Endothelial cell of umbilical vein (primary cell): ENCODE data around the gene CGNL1. TPM values are rescaled to one million over a fixed set of nuclear protein-coding genes. Genes with fewer than 3 reads are reported as not detected.

Source experiments
- BruUV-seq: library from RNA; stranded (reverse); fragments of 400-500 nt; replicated peaks from 2 replicates; lab custom pipeline; 2021; lab: Mats Ljungman, UMichigan
- CTCF ChIA-PET: fragments of 300-600, 350-600 bp; sonication (Branson Sonifier 250); formaldehyde crosslinking; loops from one replicate; lab custom pipeline; 2021; ENCODE audit warnings: antibody characterized with exemption, inconsistent platforms; lab: Charles Lee
- POLR2A ChIA-PET: fragments of 300-600, 350-600 bp; sonication (Branson Sonifier 250); formaldehyde crosslinking; loops from one replicate; lab custom pipeline; 2021; ENCODE audit warnings: antibody characterized with exemption, inconsistent platforms; lab: Charles Lee
- DNase-seq: peaks from one replicate; pipeline ENCODE4 v3.0.0-alpha.2; 2011; ENCODE audit warnings: low read depth, low spot score
- FAIRE-seq: peaks from 2 replicates; lab custom pipeline; 2011; peaks lifted over from hg19 to GRCh38; lab: Jason Lieb, UNC
- H2AFZ ChIP-seq: 2 replicates; pipeline ENCODE4 v1.6.0; 2012; ENCODE audit warnings: low read depth, low read length, control low read depth, inconsistent platforms
- H3K27ac ChIP-seq: 2 replicates; pipeline ENCODE4 v1.5.1; 2011; ENCODE audit warnings: low read depth, mild to moderate bottlenecking, control low read depth, low read length, moderate library complexity; ENCODE audit not compliant: insufficient read depth
- H3K27me3 ChIP-seq, 2 experiments: 2 replicates each; pipeline versions ENCODE4 v1.6.0 to v1.6.1; 2011; ENCODE audit warnings: low read length in 2 of 2, mixed read lengths in 1 of 2; ENCODE audit not compliant: control insufficient read depth in 2 of 2, insufficient read depth in 2 of 2
- H3K36me3 ChIP-seq, 2 experiments: 2 replicates in 1 of 2; 3 replicates in 1 of 2; pipeline ENCODE4 v1.5.1; 2011; ENCODE audit warnings: low read length in 2 of 2, mild to moderate bottlenecking in 1 of 2, moderate library complexity in 1 of 2; ENCODE audit not compliant: control insufficient read depth in 2 of 2, insufficient read depth in 2 of 2; ENCODE audit errors: extremely low read depth in 1 of 2
- H3K4me1 ChIP-seq: 3 replicates; pipeline ENCODE4 v1.5.1; 2011; ENCODE audit warnings: mild to moderate bottlenecking, low read length; ENCODE audit not compliant: control insufficient read depth, insufficient read depth; ENCODE audit errors: extremely low read depth
- H3K4me2 ChIP-seq: 2 replicates; pipeline ENCODE4 v1.6.1; 2011; ENCODE audit warnings: low read length, control low read depth, mixed read lengths; ENCODE audit not compliant: insufficient read depth
- H3K4me3 ChIP-seq, 3 experiments: fragments of 200-600 bp in 1 of 3; sonication (generic), shearing (Covaris generic) in 1 of 3; replicated peaks in 1 of 3; 2 replicates each; pipeline ENCODE4 v1.5.1; 2011 to 2016; ENCODE audit warnings: control low read depth in 3 of 3, low read length in 3 of 3, mild to moderate bottlenecking in 2 of 3, inconsistent platforms in 1 of 3, low read depth in 1 of 3, moderate library complexity in 1 of 3; ENCODE audit not compliant: insufficient read depth in 1 of 3
- H3K79me2 ChIP-seq: 2 replicates; pipeline ENCODE4 v1.6.0; 2012; ENCODE audit warnings: low read length, inconsistent platforms; ENCODE audit not compliant: control insufficient read depth, insufficient read depth
- H3K9ac ChIP-seq: replicated peaks from 2 replicates; pipeline ENCODE3; 2011; ENCODE audit warnings: low read length, control low read depth; ENCODE audit not compliant: insufficient read depth; ENCODE audit errors: extremely low read depth
- H3K9me1 ChIP-seq: replicated peaks from 3 replicates; pipeline ENCODE4 v1.6.0; 2011; ENCODE audit warnings: mild to moderate bottlenecking, low read length; ENCODE audit not compliant: control insufficient read depth, insufficient read depth; ENCODE audit errors: extremely low read depth
- H3K9me3 ChIP-seq: replicated peaks from 2 replicates; pipeline ENCODE4 v1.5.1; 2012; ENCODE audit warnings: low read length, inconsistent platforms; ENCODE audit not compliant: control insufficient read depth, insufficient read depth
- H4K20me1 ChIP-seq: replicated peaks from 2 replicates; pipeline ENCODE3; 2011; ENCODE audit warnings: mild to moderate bottlenecking, low read length; ENCODE audit not compliant: control insufficient read depth, insufficient read depth; ENCODE audit errors: extremely low read depth
- CTCF ChIP-seq, 2 donors: IDR thresholded peaks; 1 replicate in 1 of 2; 2 replicates in 1 of 2; pipeline ENCODE4 v1.5.1; 2011; ENCODE audit warnings: low read length in 2 of 2, mild to moderate bottlenecking in 2 of 2, moderate library complexity in 2 of 2, control low read depth in 1 of 2, inconsistent platforms in 1 of 2, low read depth in 1 of 2; ENCODE audit not compliant: insufficient read depth in 1 of 2; ENCODE audit errors: extremely low read depth in 1 of 2
- EZH2 ChIP-seq: IDR thresholded peaks from 2 replicates; pipeline ENCODE4 v1.6.1; 2012; ENCODE audit warnings: borderline replicate concordance, low read depth, mild to moderate bottlenecking, moderate library complexity, low read length, inconsistent platforms; ENCODE audit not compliant: severe bottlenecking
- FOS ChIP-seq: IDR thresholded peaks from 2 replicates; pipeline ENCODE4 v1.6.1; 2011; ENCODE audit warnings: mild to moderate bottlenecking, low read length, moderate library complexity, borderline replicate concordance; ENCODE audit not compliant: insufficient read depth
- GATA2 ChIP-seq: IDR thresholded peaks from 2 replicates; pipeline ENCODE4 v1.7.0; 2011; ENCODE audit warnings: low read depth, mild to moderate bottlenecking, moderate library complexity, mixed read lengths, low read length; ENCODE audit not compliant: insufficient read length, insufficient read depth
- JUN ChIP-seq: IDR thresholded peaks from 2 replicates; pipeline ENCODE4 v1.6.1; 2011; ENCODE audit warnings: borderline replicate concordance, low read depth; ENCODE audit not compliant: insufficient read length, insufficient read depth
- MAX ChIP-seq: IDR thresholded peaks from 2 replicates; pipeline ENCODE4 v1.6.1; 2011; ENCODE audit not compliant: insufficient read depth, insufficient read length
- MYC ChIP-seq: IDR thresholded peaks from one replicate; pipeline ENCODE4 v1.6.1; 2011; ENCODE audit warnings: mild to moderate bottlenecking, low read depth, low read length
- POLR2A ChIP-seq: IDR thresholded peaks from 2 replicates; pipeline ENCODE4 v1.6.1; 2012; ENCODE audit warnings: low read depth, mild to moderate bottlenecking, control low read depth, low read length
- POLR2AphosphoS5 ChIP-seq: IDR thresholded peaks from 2 replicates; pipeline ENCODE4 v1.6.1; 2012; ENCODE audit warnings: low read depth, mild to moderate bottlenecking, control low read depth, low read length, moderate library complexity; ENCODE audit not compliant: insufficient read depth
- dilution Hi-C: fragments of 300-500 bp; cut with MboI; formaldehyde crosslinking; loops from one replicate; pipeline ENCODE4 v1.15.0; 2019; ENCODE audit warnings: low sequenced_read_pairs; ENCODE audit not compliant: extremely low pct_ligation_motif_present
- intact Hi-C: fragments of 100-400 bp; cut with micrococcal nuclease; formaldehyde crosslinking; loops from one replicate; pipeline ENCODE4 v1.10.0; 2022
- polyA plus RNA-seq, 4 experiments: library from polyadenylated mRNA; depleted of rRNA in 3 of 4; stranded (reverse) in 3 of 4; unstranded in 1 of 4; fragments of >200 nt; gene quantifications; 2 replicates each; pipeline versions ENCODE4 v1.2.1 to v1.2.3, GENCODE V29; 2011 to 2012; ENCODE audit warnings: missing spikeins in 1 of 4
- total RNA-seq: library from RNA; stranded (reverse); gene quantifications from 2 replicates; pipeline ENCODE4 v1.2.3, GENCODE V29; 2021

Gene CGNL1
- total and polyA plus RNA-seq, 2 donors (not counting 3 experiments of a cell fraction or from before 2014, with no cell fraction given): 6.9 to 27.1 TPM

- no peaks in the 10 kb centered on the region for H3K9me3 ChIP-seq
- FAIRE-seq (no peak), DNase-seq (no peak)
- ChIA-PET POLR2A (no interaction called here), CTCF (no interaction called here)
- H3K79me2 ChIP-seq: peaks cover 10% of the 10 kb centered on the region
- peaks cover 74% of the 10 kb centered on the region for H3K4me1 ChIP-seq
- TF ChIP-seq MAX: no peak
- TF ChIP-seq POLR2AphosphoS5: no peak
- TF ChIP-seq CTCF (IDR thresholded peaks at IDR 0.05; ENCODE audit: extremely low read depth in 1 of 2, insufficient read depth in 1 of 2, low read depth in 1 of 2, low read length in 2 of 2): no peak
- TF ChIP-seq FOS: no peak
- no peak for TF ChIP-seq GATA2
- TF ChIP-seq EZH2: no peak
- TF ChIP-seq JUN: no peak
- TF ChIP-seq POLR2A: no peak
- TF ChIP-seq MYC: no peak
- H2AFZ ChIP-seq: no peak overlapping the region
- peak overlapping the region; percentile 26 for H3K27ac ChIP-seq
- no peak overlapping the region for H3K9ac ChIP-seq
- no peaks in the 10 kb centered on the region for H3K9me1 ChIP-seq
- intact Hi-C loops (loop anchor here (5.0 kb wide), 1 partner anchor 46 kb away; no protein-coding TSS in a partner anchor), dilution Hi-C loops (no loop called here)
- no peak overlapping the region for H3K4me3 ChIP-seq
- no peaks in the 10 kb centered on the region for H3K36me3 ChIP-seq
- H3K4me2 ChIP-seq: peak overlapping the region; percentile 60
- H4K20me1 ChIP-seq: no peaks in the 10 kb centered on the region
- no TSS peak for BruUV-seq
- no peaks in the 10 kb centered on the region for H3K27me3 ChIP-seq
Observed at GRCh38 chr15:57391537-57391936, 15.2 kb downstream of the CGNL1 start.
